ENCODE measurements around the gene AKT2.

DNA sequence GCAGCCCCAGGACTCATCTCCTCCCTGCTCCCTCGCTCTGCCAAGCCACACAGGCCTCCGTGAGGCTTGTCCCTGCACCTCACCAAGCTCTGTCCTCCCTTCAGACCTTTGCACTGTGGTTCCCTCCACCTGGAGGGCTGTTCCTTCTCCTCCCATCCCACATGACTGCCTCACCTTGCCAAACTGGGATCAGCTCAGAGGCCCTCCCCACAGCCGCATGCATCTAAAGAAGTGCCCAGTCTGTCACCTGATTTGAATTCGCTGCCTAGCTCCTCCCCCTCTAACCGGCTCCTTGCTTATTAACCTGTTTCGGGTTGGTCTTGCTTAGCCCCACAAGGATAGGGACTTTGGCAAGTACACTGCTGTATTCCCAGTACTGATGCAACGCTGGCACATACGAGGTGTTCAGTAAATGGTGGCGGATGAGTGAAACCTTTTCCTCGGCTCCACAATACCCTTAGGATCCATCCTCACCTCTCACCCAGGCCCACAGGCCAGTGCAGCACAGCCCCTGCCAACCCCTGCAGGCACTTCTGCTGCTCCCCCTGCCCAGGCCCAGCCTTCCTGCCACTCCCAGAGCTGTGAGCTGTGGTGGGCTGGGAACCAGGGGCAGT is 4.4 kb downstream of the AKT2 start:
- TF ChIP-seq, protein P1, sequence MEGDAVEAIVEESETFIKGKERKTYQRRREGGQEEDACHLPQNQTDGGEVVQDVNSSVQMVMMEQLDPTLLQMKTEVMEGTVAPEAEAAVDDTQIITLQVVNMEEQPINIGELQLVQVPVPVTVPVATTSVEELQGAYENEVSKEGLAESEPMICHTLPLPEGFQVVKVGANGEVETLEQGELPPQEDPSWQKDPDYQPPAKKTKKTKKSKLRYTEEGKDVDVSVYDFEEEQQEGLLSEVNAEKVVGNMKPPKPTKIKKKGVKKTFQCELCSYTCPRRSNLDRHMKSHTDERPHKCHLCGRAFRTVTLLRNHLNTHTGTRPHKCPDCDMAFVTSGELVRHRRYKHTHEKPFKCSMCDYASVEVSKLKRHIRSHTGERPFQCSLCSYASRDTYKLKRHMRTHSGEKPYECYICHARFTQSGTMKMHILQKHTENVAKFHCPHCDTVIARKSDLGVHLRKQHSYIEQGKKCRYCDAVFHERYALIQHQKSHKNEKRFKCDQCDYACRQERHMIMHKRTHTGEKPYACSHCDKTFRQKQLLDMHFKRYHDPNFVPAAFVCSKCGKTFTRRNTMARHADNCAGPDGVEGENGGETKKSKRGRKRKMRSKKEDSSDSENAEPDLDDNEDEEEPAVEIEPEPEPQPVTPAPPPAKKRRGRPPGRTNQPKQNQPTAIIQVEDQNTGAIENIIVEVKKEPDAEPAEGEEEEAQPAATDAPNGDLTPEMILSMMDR (IDR thresholded peaks at IDR 0.05): no peak
- TF ChIP-seq POLR2A (IDR thresholded peaks at IDR 0.05): no peak
